Kasumi-1 (cell line): ENCODE results near the gene IARS2.
"Not testable (repeated sequence)": the region's sequence is repeated elsewhere in the genome, so short reads cannot be mapped to it uniquely, and the experiment has no call there.

Experiments
- DNase-seq, 2 experiments: peaks; one replicate each; lab custom pipeline; 2025; lab: John Stamatoyannopoulos, UW

Gene IARS2

DNA sequence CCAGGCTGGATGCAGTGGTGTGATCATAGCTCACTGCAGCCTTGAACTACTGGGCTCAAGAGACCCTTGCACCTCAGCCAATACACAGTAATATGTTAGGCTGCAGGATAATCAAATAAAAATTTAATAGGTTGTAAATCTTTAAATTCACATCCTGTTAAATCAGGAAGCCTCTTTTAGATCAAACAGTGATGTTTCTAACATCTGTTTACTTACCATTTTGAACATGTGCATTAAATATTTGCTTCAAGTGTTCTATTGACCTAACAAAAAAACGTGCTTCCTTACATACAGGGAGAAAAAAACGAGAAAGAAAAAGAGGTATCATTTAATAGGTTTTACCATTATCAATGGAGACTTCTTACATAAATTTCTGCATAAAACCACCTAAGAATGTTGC lies 70.6 kb downstream of the IARS2 start:
- DNase-seq: no peak

DNA sequence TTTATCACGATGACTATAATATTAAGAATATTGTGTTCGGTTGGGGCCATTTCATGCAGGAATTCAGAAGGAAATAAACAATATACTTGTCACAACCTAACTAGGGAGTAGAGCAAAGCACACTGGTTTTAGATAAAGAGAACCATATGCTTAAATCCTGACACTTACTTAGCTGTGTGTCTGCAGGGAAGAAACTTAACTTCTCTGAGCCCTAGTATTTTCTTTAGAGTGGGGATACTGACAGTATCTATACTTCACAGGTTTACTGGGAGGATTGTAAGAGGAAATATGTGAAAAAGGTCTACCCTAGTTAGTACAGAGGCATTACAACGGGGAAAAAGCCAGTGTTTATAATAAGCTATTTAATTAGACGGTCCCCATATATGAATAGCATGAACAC lies 72.9 kb downstream of the IARS2 start:
- no peak for DNase-seq

DNA sequence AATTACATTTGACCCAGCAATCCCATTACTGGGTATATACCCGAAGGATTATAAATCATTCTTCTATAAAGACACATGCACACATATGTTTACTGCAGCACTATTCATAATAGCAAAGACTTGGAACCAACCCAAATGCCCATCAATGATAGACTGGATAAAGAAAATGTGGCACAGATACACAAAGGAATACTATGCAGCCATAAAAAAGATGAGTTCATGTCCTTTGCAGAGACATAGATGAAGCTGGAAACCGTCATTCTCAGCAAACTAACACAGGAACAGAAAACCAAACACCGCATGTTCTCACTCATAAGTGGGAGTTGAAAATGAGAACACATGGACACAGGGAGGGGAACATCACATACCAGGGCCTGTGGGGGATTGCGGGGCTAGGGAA lies 76.0 kb downstream of the IARS2 start:
- DNase-seq: not testable (repeated sequence)

DNA sequence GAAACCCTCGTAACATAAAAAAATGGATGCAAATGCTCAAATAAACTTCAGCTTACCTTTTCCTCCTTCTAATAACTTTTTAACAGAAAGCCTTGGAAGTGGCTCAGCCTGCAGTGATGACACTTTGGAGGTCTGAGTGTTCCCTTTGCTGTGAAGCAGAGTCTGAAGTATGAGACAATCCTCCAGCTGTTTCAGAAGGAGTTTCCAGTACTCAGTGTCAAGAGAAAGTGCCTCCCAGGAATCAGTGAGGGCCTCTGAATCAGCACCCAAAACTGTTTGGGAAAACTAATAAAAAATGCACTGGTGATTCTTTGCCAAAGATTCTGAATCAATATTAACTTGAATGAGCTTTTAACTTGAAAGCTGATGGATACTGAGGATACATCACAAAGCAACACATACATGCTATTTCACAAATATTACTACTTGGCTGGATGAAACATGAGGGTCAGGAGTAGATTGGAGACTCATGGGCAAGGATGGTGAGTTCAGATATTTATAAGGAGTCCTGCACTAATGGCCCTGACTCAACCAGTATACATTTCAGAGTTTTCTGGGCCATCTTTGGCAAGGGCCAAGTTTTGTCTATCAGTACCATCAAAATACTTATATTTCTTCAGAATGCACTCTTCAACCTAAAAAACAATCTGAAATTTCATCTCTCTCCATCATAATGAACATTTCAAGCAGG lies 77.0 kb downstream of the IARS2 start:
- no peak for DNase-seq

DNA sequence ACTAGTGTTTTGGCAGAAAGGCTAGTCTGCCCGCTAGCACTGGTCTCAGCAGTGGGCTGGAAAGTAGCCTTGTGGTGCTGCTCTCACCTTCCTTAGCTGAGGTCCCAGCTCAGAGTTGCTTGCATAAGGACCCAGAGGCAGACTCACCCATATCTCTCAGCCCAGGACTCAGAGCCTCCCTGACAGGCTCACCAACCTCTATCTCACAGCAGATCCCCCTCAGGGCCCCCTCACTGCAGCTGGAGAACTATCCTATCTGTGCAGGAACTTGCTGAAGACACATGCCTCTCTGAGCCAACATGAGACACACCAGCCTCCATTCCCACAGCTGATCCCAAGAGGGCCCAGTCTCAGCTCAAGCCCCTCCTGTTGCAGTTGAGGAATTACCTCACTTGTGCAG lies 82.6 kb downstream of the IARS2 start:
- DNase-seq: no peak

DNA sequence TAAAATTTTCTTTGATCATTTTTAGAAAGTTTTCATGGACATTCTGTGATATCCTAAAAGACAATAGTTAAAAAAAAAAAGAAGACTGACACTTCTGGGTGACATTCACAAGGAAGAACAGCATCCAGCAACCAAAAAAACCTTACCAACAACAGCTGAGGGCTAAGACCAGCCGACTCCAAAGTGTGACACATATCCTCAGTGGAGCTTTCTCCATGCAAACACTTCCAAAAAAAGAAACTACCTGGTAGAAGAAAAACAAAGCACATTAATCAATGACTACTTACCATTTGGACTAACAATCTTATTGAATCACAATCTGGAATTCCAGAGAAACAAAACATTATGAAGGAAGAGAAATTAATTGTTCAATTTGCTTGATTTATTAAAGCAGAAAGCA lies 88.2 kb downstream of the IARS2 start:
- no peak for DNase-seq

DNA sequence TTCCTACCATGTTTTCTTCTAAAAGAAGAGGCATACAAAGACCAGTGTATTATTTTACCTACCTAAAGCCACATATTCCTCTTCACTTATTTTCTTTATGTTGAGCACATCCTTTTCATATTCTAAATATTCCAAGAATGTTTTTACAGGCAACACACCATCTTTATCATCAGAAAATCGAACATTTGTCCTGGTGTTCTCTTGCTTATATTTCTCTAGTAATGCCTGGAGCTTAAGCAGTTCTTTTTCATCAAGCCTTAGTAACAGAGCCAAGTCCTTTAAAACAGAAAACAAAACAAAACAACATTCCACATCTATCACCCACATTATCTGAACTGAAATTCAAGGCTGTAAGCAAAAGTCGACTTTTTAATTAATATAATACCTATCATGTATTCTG lies 88.7 kb downstream of the IARS2 start:
- no peak for DNase-seq

DNA sequence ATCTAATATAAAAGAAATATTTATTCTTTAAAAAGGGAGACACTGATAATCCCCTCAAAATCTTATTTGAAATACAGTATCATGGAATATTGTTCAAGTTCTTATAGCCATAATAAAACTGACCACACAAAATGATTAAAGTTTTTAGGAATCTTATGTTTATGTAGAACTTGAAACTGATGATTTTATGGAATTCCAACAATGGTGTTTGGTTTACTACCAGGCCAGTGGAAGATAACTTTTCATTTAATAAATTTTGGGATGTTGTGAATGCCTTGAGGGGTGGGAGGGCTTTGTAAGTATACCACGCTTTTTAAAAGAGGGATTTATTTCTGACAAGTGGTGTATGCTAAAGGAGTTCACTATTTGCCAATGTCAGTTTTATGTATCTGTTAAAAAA lies 90.6 kb downstream of the IARS2 start:
- DNase-seq: no peak

DNA sequence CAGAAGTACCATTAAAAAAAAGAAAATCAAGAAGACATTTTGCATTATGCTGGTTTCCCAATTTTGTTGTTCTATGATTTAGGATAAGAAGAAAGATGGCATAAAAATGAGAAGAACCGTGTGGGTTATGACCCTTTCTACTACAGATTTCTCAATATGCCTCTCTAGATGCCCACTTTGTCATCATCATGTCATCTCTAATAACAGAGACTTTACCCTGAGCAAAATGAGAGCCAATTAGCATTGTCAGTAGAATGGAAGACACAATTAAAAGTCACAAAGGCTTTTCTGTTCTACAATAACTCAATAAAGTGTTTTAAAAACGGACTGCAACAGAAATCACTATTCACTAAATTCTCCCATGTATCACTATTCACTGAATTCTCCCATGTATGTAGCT lies 92.8 kb downstream of the IARS2 start:
- no peak for DNase-seq

DNA sequence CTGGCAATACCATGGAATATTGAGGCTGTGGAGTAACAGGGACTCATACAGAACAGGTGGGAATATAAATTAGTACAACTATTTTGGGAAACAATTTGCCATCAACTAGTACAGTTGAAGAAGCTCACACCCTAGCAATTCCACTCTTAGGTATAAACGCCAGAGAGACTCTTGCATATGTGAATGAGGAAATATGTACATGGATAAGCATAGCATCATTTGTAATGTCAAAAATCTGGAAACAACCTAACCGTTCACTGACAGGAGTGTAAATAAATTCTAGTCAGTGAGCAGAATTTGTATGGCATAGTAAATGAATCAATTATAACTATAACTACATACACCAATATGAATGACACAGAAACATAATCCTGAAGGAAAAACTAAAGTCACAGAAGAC lies 94.6 kb downstream of the IARS2 start:
- DNase-seq: no peak

DNA sequence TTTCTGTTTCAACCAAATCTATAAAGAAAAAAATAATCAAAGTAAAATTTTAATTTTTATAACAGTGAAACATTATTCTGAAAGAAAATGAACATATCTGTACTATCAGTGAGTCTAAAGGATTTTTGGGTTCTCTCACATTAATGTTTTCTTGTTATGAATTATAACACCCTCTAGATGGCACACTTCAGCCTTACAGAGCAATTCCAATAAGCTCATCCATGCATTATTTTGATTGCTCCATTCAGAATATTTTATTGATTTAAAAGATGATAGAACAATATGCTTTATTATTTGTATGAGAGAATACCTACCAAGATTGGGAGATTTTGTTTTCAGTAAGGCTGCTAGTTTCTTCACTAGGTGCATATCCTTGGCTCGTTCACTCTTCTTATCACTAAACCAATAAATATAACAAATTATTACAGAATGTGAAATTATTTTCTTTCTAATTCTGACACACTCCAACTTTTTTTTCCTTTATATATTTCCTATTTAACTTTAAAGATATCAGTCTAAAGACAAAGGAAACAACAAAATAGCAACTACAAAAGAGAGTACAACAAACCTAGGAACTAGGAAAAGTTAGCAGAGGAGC lies 95.9 kb downstream of the IARS2 start:
- DNase-seq: peak; percentile 32 to 80

DNA sequence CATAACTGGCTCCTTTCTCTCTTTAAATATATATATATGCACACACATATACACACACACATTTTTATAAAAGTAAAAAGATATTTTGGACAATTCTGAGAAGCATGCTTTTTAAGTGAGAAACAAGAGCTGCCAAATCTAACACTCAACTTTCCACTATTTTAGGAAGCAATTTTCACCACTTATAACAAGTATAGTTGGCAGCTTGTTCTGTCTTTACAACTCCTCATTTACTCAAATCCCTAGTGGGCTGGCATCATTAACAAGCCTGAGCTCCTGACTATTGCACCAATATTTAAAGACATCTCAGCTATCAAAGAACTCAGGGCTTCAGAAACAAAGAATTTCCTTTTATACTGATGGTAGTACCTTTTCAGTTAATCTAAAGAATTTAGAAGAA lies 101.8 kb downstream of the IARS2 start:
- no peak for DNase-seq
